Activated CD8-positive, alpha-beta memory T cell treated with anti-CD3 and anti-CD28 coated beads, Interleukin-2, amount 50 U/mL, for 1 hour (primary cell): Measurements from ENCODE around the gene DDX4.
"Not testable (repeated sequence)": the region's sequence is repeated elsewhere in the genome, so short reads cannot be mapped to it uniquely, and the experiment has no call there.

Experiments used
- DNase-seq: peaks from one replicate; pipeline ENCODE4 v3.0.0-alpha.2; 2020; ENCODE audit errors: extremely low read depth

Gene DDX4

DNA sequence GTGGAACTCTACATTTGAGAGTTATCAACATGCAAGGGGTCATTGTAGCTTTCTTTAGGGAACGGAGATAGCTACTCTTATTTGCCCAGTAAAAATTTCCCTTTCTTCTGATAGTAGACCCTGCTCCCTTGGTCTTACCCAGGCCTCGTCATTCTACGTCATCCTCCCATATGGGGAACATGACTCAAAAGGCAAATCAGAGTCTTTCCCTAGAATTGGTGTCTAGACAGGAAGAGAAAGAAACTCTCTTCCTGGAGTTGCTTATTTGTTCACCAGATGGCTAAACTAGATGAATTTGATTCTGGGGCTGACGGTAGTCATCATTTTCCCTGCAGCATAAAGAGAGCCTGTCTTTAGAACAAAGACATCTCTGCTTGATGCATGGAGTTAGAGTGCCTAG lies 13.6 kb upstream of the DDX4 start:
- DNase-seq, result no peak

- DNase-seq, result no peak
These were observed 6.0 kb upstream of the DDX4 start for GRCh38 chr5:55731848-55732247.

GRCh38 chr5:55732585-55732984 lies 5.3 kb upstream of the DDX4 start:
- no peak for DNase-seq

- DNase-seq, result no peak
These were observed 3.2 kb upstream of the DDX4 start for GRCh38 chr5:55734658-55735057.

DNA sequence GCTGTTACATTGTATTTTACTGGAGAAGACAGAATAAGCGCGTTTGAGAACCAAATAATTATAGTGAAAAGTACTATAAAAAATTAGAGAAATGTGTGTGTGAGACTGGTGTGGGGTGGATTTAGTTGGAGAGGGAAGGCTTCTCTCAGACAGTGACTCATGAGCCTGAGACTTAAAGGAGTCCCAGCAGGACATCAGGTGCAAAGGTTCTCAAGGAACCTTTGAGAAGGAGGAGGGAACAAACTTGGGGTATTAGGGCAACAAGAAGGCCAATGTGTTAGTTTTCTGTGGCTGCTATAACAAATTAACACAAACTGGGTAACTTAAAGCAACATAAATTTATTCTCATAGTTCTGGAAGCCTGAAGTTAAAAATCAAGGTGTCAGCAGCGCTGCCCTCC lies 4.9 kb downstream of the DDX4 start:
- DNase-seq, result no peak

DNA sequence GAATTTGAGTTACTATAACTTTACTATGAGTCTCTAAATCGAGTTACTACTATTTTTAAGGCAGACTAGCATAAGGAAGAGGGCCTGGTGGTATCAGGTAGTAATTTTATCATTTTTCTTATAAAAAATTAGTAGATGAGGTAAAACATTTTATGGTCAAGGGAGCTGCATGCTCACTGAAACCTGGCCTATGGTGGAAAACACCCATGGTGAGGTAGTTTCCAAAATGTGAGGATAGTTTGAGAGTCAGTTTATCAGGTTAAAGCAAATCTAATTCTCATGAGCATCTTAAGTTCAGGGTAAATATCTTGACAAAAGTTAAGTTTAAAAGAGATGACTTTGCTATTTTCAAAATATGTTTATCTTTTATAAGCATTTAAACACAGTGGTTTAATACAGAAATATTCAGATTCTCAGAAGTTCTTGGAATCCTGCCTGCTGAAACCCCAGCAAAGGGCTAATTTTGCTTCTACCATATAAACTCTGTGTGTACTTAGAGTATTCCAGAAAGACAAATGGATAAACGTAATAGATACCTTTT lies 10.0 kb downstream of the DDX4 start:
- DNase-seq, result no peak

- no peak for DNase-seq
These were observed 11.5 kb downstream of the DDX4 start for GRCh38 chr5:55749387-55749786.

- no peak for DNase-seq
These were observed 12.2 kb downstream of the DDX4 start for GRCh38 chr5:55750063-55750462.

GRCh38 chr5:55750499-55750898 lies 12.6 kb downstream of the DDX4 start:
- no peak for DNase-seq

- DNase-seq, result no peak
These were observed 20.4 kb downstream of the DDX4 start for GRCh38 chr5:55758231-55758630.

GRCh38 chr5:55758714-55759113 lies 20.9 kb downstream of the DDX4 start:
- DNase-seq, result no peak

DNA sequence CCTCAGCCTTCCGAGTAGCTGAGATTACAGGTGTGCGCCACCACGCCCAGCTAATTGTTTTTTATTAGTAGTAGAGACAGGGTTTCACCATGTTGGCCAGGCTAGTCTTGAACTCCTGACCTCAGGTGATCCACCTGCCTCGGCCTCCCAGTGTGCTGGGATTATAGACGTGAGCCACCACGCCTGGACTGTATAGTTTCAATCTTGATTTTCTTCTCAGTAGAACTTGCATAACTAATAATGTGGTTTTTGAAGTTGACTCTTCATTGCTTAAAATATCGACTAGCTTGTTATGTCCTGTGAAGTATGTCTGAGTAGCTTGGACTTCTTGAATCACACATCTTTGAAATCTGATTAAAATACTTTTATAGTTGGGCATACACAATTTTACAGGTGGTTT lies 23.9 kb downstream of the DDX4 start:
- not testable (repeated sequence) for DNase-seq

DNA sequence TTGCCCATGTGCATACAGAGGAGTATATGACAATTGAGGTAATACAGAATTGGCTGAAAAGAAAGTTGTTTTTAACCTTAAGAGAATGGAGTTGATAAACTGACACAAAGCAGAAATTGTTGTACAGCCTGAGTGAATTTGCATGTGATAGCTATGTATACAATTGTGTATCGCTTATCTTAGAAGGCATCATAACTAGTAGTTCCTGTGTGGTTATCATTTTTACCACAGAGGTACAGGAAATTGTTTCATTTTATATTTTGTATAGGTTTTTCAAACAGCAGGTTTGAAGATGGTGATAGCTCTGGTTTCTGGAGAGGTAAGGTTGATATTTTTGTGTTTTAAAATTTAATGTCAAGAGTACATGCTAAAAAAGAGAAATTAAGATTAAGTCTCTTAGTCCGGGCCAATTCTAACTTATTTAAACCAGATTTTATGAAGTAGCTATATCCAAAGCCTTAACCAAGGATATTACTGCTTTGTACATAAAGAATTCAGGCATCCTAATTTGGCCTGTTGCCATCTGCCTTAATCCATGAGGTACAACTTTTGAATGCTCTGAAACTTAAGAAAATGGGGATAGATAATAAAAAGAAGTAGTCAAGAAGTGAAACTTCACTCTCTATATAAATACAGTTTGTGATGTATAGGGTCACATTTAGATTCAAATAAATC lies 26.0 kb downstream of the DDX4 start:
- no peak for DNase-seq

DNA sequence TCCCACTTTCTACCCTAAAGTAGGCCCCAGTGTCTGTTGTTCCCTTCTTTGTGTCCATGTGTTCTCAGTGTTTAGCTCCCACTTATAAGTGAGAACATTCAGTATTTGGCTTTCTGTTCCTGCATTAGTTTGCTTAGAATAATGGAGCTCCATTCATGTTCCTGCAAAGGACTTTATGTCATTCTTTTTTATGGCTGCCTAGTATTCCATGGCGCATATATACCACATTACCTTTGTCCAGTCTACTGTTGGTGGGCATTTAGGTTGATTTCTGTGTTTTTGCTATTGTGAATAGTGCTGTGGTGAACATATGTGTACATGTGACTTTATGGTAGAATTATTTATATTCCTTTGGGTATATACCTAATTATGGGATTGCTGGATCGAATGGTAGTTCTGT lies 30.4 kb downstream of the DDX4 start:
- no peak for DNase-seq

- no peak for DNase-seq
These were observed 33.4 kb downstream of the DDX4 start for GRCh38 chr5:55771175-55771655.

GRCh38 chr5:55773057-55773456 lies 35.2 kb downstream of the DDX4 start:
- DNase-seq, result no peak

GRCh38 chr5:55777332-55777731 lies 39.5 kb downstream of the DDX4 start:
- DNase-seq, result no peak

- DNase-seq, result no peak
These were observed 63.1 kb downstream of the DDX4 start for GRCh38 chr5:55800924-55801323.

GRCh38 chr5:55808814-55809213 lies 71.0 kb downstream of the DDX4 start:
- DNase-seq, result not testable (repeated sequence)

GRCh38 chr5:55815939-55816338 lies 78.1 kb downstream of the DDX4 start:
- not testable (repeated sequence) for DNase-seq

GRCh38 chr5:55816342-55816741 lies 78.5 kb downstream of the DDX4 start:
- no peak for DNase-seq

DNA sequence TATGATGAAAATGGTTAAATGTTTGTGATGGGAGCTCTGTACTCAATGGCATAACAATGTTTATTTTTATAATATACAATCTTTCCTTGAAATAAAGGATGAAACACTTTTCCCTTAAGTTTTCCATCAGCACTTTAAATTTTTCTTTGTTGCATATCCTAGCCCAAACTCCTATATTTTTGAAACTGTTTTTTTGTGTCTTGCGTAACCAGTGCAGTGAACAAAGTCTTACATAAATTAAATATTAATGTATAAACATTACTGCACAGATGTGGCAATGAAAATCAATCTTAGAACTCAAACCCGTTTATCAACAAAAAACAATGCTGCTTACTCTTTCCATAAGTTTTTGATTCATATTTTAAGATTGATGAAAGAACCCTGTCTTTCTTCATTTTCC lies 79.2 kb downstream of the DDX4 start:
- no peak for DNase-seq

GRCh38 chr5:55820488-55820887 lies 82.6 kb downstream of the DDX4 start:
- DNase-seq, result no peak
